HepG2 (cell line): ENCODE results near the gene PFKL. TPM values are rescaled to one million over a fixed set of nuclear protein-coding genes. Genes with fewer than 3 reads are reported as not detected.

ENCODE experiments used
- ETV5 ChIP-seq: IDR thresholded peaks from 2 replicates; pipeline ENCODE4 v1.6.1; 2018; ENCODE audit warnings: missing biosample characterization, missing genetic modification reagents, inconsistent platforms, borderline replicate concordance
- JDP2 ChIP-seq: sonication (generic); formaldehyde crosslinking; IDR thresholded peaks from 2 replicates; pipeline ENCODE4 v1.8.1; 2022; ENCODE audit warnings: missing genetic modification reagents, borderline replicate concordance
- MAF1 ChIP-seq: sonication (generic); formaldehyde crosslinking; IDR thresholded peaks from 2 replicates; pipeline ENCODE4 v1.5.0; 2020; ENCODE audit warnings: missing genetic modification reagents, borderline replicate concordance
- SMARCE1 ChIP-seq: fragments of 450-650 bp; IDR thresholded peaks from 2 replicates; pipeline ENCODE4 v1.6.1; 2017; ENCODE audit warnings: borderline replicate concordance
- TCF12 ChIP-seq, 2 experiments: fragments of 450-650 bp in 1 of 2; sonication (generic) in 1 of 2; formaldehyde crosslinking in 1 of 2; IDR thresholded peaks; 2 replicates each; pipeline versions ENCODE4 v1.6.1 to v1.8.0; 2017 to 2022; ENCODE audit warnings: antibody characterized with exemption in 1 of 2, mild to moderate bottlenecking in 1 of 2, missing genetic modification reagents in 1 of 2, moderate library complexity in 1 of 2
- ZNF629 ChIP-seq: sonication (generic); formaldehyde crosslinking; conservative IDR thresholded peaks from 2 replicates; pipeline ENCODE4 v1.5.0; 2020; ENCODE audit warnings: missing genetic modification reagents
- ZNF709 ChIP-seq: sonication (generic); formaldehyde crosslinking; IDR thresholded peaks from 2 replicates; pipeline ENCODE4 v1.5.0; 2020; ENCODE audit warnings: mild to moderate bottlenecking, missing genetic modification reagents
- polyA plus RNA-seq, 8 experiments: library from polyadenylated mRNA; depleted of rRNA in 3 of 8; stranded (reverse) in 7 of 8; unstranded in 1 of 8; fragments of >200 nt; fragmentation: Illumina TruSeq in 4 of 8; extraction: Trizol in 4 of 8; gene quantifications; 2 replicates each; pipeline versions ENCODE4 v1.2.1 to v1.2.3, GENCODE V29; 2011 to 2016; ENCODE audit warnings: low read depth in 4 of 8, missing spikeins in 1 of 8, mixed read lengths in 1 of 8; ENCODE audit not compliant: insufficient read depth in 1 of 8
- total RNA-seq, 5 experiments: library from RNA; depleted of rRNA; stranded (reverse); fragments of >200 nt; fragmentation: Illumina TruSeq; extraction: Trizol; gene quantifications; 2 replicates each; pipeline ENCODE4 v1.2.3, GENCODE V29; 2016; ENCODE audit warnings: low read depth in 1 of 5
- TF ChIP-seq, protein P1 (sequence below): sonication (generic); formaldehyde crosslinking; IDR thresholded peaks from 2 replicates; pipeline ENCODE4 v1.4.0; 2020; ENCODE audit warnings: mild to moderate bottlenecking, missing genetic modification reagents
- TF ChIP-seq, protein P2 (sequence below): sonication (generic); formaldehyde crosslinking; IDR thresholded peaks from 2 replicates; pipeline ENCODE4 v1.4.0; 2020; ENCODE audit warnings: missing genetic modification reagents
- TF ChIP-seq, protein P3 (sequence below): sonication (generic); formaldehyde crosslinking; conservative IDR thresholded peaks from 2 replicates; pipeline ENCODE4 v1.8.0; 2022; ENCODE audit warnings: low read depth, missing genetic modification reagents
- TF ChIP-seq, protein P4 (sequence below): IDR thresholded peaks from 2 replicates; pipeline ENCODE4 v1.6.1; 2016; ENCODE audit warnings: missing compliant biosample characterization, missing genetic modification reagents, borderline replicate concordance
- TF ChIP-seq, protein P5 (sequence below): sonication (generic); formaldehyde crosslinking; IDR thresholded peaks from 2 replicates; pipeline ENCODE4 v1.4.0; 2020; ENCODE audit warnings: missing genetic modification reagents

PFKL gene
- total and polyA plus RNA-seq, 2 of the 13 experiments (the other 11 are each of a cell fraction or from before 2014, with no cell fraction given), result 92.8 to 106 TPM

DNA sequence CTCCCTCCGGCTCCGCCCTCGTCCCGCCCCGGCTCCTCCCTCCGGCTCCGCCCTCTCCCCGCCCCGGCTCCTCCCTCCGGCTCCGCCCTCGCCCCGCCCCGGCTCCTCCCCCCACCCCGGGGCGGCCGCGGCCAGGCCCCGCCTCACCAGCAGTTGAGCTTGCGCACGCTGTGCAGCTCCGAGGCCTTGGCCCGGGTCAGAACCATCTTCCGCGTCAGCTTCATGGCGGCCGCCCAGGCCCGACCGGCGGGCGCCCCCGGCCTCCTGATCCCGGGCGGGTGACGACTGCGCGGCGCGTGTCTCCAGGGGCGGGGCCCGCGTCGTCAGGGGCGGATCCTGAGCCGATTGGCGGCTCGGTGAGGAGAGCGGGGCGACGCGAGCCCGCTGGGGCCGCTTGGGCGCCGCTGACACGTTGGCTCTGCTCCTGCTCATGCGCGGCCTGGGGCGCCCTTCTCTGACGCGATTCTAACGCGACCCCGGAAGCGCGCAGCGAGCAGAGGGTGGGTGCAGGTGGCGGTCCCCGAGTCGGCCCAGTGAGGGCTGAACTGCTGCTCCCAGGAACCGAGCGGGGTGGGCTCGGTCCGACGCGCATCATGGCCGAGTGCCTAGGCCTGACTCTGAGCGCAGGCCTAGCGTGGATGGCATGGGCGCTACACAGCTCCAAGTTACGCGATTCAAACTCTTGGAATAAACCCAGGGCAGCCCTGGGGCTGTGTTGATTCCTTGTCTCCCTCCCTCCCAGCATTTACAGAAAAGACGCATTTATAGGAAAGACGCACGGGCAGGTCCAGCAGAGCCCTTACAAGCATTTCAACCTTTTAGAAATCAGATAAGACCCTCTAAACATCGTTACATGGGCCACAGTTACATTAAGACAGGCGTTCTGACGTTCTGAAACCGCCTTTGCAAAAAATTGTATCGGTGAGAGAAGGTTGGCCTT lies 39.4 kb downstream of the PFKL start, which contains the start of gene CFAP410 (continued):
- TF ChIP-seq, protein P1, sequence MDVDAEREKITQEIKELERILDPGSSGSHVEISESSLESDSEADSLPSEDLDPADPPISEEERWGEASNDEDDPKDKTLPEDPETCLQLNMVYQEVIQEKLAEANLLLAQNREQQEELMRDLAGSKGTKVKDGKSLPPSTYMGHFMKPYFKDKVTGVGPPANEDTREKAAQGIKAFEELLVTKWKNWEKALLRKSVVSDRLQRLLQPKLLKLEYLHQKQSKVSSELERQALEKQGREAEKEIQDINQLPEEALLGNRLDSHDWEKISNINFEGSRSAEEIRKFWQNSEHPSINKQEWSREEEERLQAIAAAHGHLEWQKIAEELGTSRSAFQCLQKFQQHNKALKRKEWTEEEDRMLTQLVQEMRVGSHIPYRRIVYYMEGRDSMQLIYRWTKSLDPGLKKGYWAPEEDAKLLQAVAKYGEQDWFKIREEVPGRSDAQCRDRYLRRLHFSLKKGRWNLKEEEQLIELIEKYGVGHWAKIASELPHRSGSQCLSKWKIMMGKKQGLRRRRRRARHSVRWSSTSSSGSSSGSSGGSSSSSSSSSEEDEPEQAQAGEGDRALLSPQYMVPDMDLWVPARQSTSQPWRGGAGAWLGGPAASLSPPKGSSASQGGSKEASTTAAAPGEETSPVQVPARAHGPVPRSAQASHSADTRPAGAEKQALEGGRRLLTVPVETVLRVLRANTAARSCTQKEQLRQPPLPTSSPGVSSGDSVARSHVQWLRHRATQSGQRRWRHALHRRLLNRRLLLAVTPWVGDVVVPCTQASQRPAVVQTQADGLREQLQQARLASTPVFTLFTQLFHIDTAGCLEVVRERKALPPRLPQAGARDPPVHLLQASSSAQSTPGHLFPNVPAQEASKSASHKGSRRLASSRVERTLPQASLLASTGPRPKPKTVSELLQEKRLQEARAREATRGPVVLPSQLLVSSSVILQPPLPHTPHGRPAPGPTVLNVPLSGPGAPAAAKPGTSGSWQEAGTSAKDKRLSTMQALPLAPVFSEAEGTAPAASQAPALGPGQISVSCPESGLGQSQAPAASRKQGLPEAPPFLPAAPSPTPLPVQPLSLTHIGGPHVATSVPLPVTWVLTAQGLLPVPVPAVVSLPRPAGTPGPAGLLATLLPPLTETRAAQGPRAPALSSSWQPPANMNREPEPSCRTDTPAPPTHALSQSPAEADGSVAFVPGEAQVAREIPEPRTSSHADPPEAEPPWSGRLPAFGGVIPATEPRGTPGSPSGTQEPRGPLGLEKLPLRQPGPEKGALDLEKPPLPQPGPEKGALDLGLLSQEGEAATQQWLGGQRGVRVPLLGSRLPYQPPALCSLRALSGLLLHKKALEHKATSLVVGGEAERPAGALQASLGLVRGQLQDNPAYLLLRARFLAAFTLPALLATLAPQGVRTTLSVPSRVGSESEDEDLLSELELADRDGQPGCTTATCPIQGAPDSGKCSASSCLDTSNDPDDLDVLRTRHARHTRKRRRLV (CRISPR knock-in tag), result 0 out of 2 replicates have a peak, but pooled peaks have one; percentile 58
- TF ChIP-seq JDP2 (CRISPR knock-in tag), result no peak
- TF ChIP-seq, protein P2, sequence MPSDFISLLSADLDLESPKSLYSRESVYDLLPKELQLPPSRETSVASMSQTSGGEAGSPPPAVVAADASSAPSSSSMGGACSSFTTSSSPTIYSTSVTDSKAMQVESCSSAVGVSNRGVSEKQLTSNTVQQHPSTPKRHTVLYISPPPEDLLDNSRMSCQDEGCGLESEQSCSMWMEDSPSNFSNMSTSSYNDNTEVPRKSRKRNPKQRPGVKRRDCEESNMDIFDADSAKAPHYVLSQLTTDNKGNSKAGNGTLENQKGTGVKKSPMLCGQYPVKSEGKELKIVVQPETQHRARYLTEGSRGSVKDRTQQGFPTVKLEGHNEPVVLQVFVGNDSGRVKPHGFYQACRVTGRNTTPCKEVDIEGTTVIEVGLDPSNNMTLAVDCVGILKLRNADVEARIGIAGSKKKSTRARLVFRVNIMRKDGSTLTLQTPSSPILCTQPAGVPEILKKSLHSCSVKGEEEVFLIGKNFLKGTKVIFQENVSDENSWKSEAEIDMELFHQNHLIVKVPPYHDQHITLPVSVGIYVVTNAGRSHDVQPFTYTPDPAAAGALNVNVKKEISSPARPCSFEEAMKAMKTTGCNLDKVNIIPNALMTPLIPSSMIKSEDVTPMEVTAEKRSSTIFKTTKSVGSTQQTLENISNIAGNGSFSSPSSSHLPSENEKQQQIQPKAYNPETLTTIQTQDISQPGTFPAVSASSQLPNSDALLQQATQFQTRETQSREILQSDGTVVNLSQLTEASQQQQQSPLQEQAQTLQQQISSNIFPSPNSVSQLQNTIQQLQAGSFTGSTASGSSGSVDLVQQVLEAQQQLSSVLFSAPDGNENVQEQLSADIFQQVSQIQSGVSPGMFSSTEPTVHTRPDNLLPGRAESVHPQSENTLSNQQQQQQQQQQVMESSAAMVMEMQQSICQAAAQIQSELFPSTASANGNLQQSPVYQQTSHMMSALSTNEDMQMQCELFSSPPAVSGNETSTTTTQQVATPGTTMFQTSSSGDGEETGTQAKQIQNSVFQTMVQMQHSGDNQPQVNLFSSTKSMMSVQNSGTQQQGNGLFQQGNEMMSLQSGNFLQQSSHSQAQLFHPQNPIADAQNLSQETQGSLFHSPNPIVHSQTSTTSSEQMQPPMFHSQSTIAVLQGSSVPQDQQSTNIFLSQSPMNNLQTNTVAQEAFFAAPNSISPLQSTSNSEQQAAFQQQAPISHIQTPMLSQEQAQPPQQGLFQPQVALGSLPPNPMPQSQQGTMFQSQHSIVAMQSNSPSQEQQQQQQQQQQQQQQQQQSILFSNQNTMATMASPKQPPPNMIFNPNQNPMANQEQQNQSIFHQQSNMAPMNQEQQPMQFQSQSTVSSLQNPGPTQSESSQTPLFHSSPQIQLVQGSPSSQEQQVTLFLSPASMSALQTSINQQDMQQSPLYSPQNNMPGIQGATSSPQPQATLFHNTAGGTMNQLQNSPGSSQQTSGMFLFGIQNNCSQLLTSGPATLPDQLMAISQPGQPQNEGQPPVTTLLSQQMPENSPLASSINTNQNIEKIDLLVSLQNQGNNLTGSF (CRISPR knock-in tag), result peak; percentile 82; the same call in 1 of the 2 replicates
- no peak for TF ChIP-seq SMARCE1
- TF ChIP-seq ETV5 (CRISPR knock-in tag), result peak; percentile 92
- TF ChIP-seq, protein P3, sequence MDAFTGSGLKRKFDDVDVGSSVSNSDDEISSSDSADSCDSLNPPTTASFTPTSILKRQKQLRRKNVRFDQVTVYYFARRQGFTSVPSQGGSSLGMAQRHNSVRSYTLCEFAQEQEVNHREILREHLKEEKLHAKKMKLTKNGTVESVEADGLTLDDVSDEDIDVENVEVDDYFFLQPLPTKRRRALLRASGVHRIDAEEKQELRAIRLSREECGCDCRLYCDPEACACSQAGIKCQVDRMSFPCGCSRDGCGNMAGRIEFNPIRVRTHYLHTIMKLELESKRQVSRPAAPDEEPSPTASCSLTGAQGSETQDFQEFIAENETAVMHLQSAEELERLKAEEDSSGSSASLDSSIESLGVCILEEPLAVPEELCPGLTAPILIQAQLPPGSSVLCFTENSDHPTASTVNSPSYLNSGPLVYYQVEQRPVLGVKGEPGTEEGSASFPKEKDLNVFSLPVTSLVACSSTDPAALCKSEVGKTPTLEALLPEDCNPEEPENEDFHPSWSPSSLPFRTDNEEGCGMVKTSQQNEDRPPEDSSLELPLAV (CRISPR knock-in tag), result no peak
- TF ChIP-seq, protein P4, sequence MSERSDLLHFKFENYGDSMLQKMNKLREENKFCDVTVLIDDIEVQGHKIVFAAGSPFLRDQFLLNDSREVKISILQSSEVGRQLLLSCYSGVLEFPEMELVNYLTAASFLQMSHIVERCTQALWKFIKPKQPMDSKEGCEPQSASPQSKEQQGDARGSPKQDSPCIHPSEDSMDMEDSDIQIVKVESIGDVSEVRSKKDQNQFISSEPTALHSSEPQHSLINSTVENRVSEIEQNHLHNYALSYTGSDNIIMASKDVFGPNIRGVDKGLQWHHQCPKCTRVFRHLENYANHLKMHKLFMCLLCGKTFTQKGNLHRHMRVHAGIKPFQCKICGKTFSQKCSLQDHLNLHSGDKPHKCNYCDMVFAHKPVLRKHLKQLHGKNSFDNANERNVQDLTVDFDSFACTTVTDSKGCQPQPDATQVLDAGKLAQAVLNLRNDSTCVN (CRISPR knock-in tag), result peak; percentile 34; the same call in 1 of the 2 replicates
- no peak for TF ChIP-seq TCF12 (IDR thresholded peaks at IDR 0.05)
- TF ChIP-seq TCF12 (CRISPR knock-in tag; IDR thresholded peaks at IDR 0.05), result no peak; the same call in 1 of the 2 replicates
- 0 out of 2 replicates have a peak, but pooled peaks have one; percentile 69 for TF ChIP-seq MAF1 (CRISPR knock-in tag)
- peak; percentile 22; the same call in 1 of the 2 replicates for TF ChIP-seq ZNF709 (CRISPR knock-in tag)
- TF ChIP-seq, protein P5, sequence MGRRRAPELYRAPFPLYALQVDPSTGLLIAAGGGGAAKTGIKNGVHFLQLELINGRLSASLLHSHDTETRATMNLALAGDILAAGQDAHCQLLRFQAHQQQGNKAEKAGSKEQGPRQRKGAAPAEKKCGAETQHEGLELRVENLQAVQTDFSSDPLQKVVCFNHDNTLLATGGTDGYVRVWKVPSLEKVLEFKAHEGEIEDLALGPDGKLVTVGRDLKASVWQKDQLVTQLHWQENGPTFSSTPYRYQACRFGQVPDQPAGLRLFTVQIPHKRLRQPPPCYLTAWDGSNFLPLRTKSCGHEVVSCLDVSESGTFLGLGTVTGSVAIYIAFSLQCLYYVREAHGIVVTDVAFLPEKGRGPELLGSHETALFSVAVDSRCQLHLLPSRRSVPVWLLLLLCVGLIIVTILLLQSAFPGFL (CRISPR knock-in tag), result no peak
- 0 out of 2 replicates have a peak, but pooled peaks have one; percentile 30 for TF ChIP-seq ZNF629
